Muscle of leg (tissue), 11 donors: ENCODE data around the gene ADGRD1. TPM values are rescaled to one million over a fixed set of nuclear protein-coding genes. Genes with fewer than 3 reads are reported as not detected.

Experiments
- DNase-seq: peaks from one replicate; pipeline ENCODE4 v3.0.0; 2013
- H3K27ac ChIP-seq: one replicate; pipeline ENCODE4 v1.5.1; 2013; ENCODE audit warnings: mild to moderate bottlenecking, low read length, control low read depth
- H3K27me3 ChIP-seq: one replicate; pipeline ENCODE4 v1.6.1; 2013; ENCODE audit warnings: low read length; ENCODE audit not compliant: control insufficient read depth, insufficient read depth
- H3K36me3 ChIP-seq: one replicate; pipeline ENCODE4 v1.6.1; 2013; ENCODE audit warnings: low read length; ENCODE audit not compliant: control insufficient read depth, insufficient read depth
- H3K4me1 ChIP-seq: one replicate; pipeline ENCODE4 v1.6.1; 2013; ENCODE audit warnings: low read length; ENCODE audit not compliant: control insufficient read depth, insufficient read depth
- H3K4me3 ChIP-seq: one replicate; pipeline ENCODE4 v1.5.1; 2013; ENCODE audit warnings: low read length, control low read depth
- H3K9me3 ChIP-seq: replicated peaks from 2 replicates; pipeline ENCODE4 v1.6.1; 2013; ENCODE audit warnings: low read depth, low read length; ENCODE audit not compliant: control insufficient read depth
- WGBS: methylation state at CpG from one replicate; pipeline ENCODE4 v1.1.5; 2013; ENCODE audit warnings: missing lambda C conversion rate; ENCODE audit not compliant: insufficient coverage; 5-methylcytosine and 5-hydroxymethylcytosine counted together
- polyA plus RNA-seq, 8 donors: library from polyadenylated mRNA; unstranded; fragments of 120-200 nt; gene quantifications; one replicate each; pipeline versions ENCODE4 v1.2.1 to v1.2.3, GENCODE V29; 2013; ENCODE audit warnings: inconsistent platforms in 1 of 8, low replicate concordance in 1 of 8; ENCODE audit not compliant: insufficient read length in 8 of 8, insufficient read depth in 1 of 8
- total RNA-seq: library from RNA; stranded (reverse); fragments of 120-200 nt; gene quantifications from one replicate; pipeline ENCODE4 v1.2.4, GENCODE V29; 2013

Gene ADGRD1
- total and polyA plus RNA-seq, 9 donors: 4.9 to 14.7 (median 10.6) TPM

DNA sequence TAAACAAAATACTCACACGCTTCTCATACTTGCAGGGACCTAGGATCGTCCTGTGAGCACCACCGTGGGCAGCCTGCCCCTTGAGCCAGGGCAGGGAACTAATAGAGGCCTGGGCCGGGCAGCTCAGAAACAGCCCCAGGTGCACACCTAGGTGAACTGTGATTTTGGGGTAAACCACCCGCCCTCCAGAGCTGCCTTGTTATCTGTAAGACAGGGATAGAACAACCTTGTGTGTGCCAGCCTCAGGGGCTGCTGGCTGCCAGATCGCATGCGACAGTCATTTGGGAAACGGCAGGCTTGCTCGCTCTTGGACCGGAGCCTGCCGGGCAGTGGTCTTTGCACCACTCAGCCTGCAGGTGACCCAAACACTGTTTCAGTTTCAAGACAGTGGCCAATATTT, 86.8 kb downstream of the ADGRD1 start:
- H3K27ac ChIP-seq: no peak overlapping the region
- H3K9me3 ChIP-seq: no peaks in the 10 kb centered on the region
- peaks cover 8% of the 10 kb centered on the region for H3K4me1 ChIP-seq
- 78% methylated on average over 10 of the region's 11 CpGs for WGBS
- no peaks in the 10 kb centered on the region for H3K36me3 ChIP-seq
- H3K27me3 ChIP-seq: no peaks in the 10 kb centered on the region
- no peak for DNase-seq
- H3K4me3 ChIP-seq: no peak overlapping the region

GRCh38 chr12:131041216-131041967, 87.7 kb downstream of the ADGRD1 start:
- DNase-seq: no peak
- 70% methylated on average over 16 of the region's 20 CpGs for WGBS
- H3K36me3 ChIP-seq: no peaks in the 10 kb centered on the region
- peaks cover 8% of the 10 kb centered on the region for H3K4me1 ChIP-seq
- no peak overlapping the region for H3K4me3 ChIP-seq
- no peaks in the 10 kb centered on the region for H3K27me3 ChIP-seq
- no peaks in the 10 kb centered on the region for H3K9me3 ChIP-seq
- H3K27ac ChIP-seq: no peak overlapping the region

- H3K4me1 ChIP-seq: peaks cover 9% of the 10 kb centered on the region
- H3K4me3 ChIP-seq: no peak overlapping the region
- no peak overlapping the region for H3K27ac ChIP-seq
- 59% methylated on average over 22 of the region's 29 CpGs for WGBS
- DNase-seq: no peak
- no peaks in the 10 kb centered on the region for H3K27me3 ChIP-seq
- no peaks in the 10 kb centered on the region for H3K36me3 ChIP-seq
- no peaks in the 10 kb centered on the region for H3K9me3 ChIP-seq
Measured at GRCh38 chr12:131041968-131042833, 88.5 kb downstream of the ADGRD1 start.

DNA sequence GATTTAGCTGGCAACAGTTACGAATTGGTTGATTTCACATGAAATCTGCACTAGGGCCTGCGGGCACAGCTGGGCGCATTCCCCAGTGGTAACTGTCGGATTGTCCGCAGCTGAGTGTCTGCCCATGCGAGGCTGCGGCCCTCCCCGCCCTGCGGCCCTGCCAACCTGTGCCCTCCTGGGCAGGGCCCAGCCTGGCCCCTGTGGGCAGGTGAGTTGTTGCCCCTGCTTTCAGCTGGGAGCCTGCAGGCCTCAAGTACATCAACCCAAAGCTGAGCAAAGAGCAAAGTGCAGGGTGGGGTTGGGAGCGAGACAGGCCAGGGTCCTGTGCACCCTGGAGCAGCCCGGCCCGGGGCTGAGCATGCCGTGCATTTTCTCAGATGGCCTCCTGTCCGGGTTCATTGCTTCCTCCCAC, 89.1 kb downstream of the ADGRD1 start:
- H3K27me3 ChIP-seq: no peaks in the 10 kb centered on the region

DNA sequence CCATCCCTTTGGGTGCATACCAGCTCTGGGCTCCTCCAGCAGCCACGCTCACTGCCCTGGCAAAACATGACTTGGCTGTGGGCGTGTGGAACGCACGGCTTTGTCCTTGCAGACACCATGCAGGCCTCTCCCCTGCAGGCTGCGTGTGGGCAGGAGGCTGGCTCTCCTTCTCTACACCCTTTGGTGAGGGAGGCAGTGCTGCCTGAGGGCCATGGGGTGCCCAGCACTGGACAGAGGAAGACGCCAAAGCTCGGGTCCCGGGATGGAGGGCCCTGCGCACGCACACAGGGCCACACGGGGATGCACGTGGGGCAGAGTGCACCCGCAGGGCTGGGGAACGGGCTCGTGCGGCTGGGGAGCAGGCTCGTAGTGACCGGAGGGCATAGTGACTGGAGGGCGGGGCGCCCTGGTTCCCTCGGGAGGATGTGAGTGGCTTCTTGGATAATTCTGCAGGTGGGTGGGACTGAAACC, 89.7 kb downstream of the ADGRD1 start:
- 84% methylated on average over 18 of the region's 21 CpGs for WGBS
- DNase-seq: no peak

More for the DNA sequence above, 89.1 kb downstream of the ADGRD1 start:
- H3K36me3 ChIP-seq: no peaks in the 10 kb centered on the region
- H3K9me3 ChIP-seq: no peaks in the 10 kb centered on the region
- no peak for DNase-seq
- no peak overlapping the region for H3K27ac ChIP-seq
- H3K4me1 ChIP-seq: peaks cover 14% of the 10 kb centered on the region
- no peak overlapping the region for H3K4me3 ChIP-seq
- WGBS: 79% methylated on average over 14 of the region's 14 CpGs

DNA sequence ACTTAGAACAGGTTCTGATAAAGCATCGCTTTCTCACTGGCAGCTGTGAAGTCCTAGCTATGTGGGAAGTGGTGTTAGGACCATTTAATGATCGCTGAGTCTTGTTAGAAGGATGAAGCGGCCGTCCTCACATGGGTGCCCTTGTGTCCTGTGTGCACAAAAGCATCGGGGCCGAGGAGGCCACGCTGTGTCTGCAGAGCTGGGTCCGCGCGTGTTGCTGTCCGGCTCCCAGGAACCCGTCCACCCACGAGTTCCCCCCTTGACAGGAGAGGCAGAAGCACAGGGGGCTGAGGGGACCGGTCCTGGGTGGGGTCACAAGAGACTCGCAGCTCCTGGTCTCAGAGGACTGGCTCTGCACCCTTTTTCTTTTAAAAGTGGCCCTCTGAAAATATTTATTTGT, 90.4 kb downstream of the ADGRD1 start:
- Histone ChIP-seq H3K27ac (no peak overlapping the region), H3K4me3 (no peak overlapping the region), H3K4me1 (peaks cover 26% of the 10 kb centered on the region), H3K36me3 (no peaks in the 10 kb centered on the region), H3K9me3 (no peaks in the 10 kb centered on the region), H3K27me3 (no peaks in the 10 kb centered on the region)
- DNase-seq: no peak
- WGBS: 83% methylated on average over 12 of the region's 15 CpGs

More for the DNA sequence above, 89.7 kb downstream of the ADGRD1 start:
- H3K9me3 ChIP-seq: no peaks in the 10 kb centered on the region
- peaks cover 20% of the 10 kb centered on the region for H3K4me1 ChIP-seq
- H3K27me3 ChIP-seq: no peaks in the 10 kb centered on the region
- no peak overlapping the region for H3K27ac ChIP-seq
- H3K4me3 ChIP-seq: no peak overlapping the region
- no peaks in the 10 kb centered on the region for H3K36me3 ChIP-seq

DNA sequence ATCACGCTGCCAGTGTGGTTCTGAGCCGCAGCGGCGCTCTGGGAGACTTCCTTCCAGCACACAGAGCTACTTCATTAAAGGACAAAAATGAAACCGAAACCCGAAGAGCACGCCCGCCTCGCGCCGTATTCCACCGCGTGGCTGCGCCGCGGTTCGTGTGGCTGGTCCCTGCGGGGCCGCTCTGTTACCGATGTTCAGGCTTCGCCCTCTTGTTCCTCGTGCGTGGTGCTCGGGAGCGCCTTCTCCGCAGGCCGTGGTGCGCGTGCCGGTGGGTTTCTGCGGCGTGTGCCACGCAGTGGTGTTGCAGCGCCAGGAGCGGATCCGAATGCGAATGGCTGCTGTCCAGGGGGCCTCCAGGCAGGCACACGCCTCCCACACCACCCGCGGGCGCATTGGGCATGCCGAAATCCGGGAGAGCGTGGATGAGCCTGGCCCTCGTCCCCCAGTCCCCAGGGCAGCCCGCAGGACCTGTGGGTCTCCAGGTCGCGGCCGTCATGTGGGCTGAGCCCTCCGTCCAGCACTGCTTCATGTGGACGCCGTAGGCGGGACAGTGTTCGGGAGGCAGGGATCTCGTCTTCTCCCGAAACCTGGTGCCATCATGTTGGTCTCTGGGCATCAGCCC, 91.2 kb downstream of the ADGRD1 start:
- H3K4me1 ChIP-seq: peaks cover 24% of the 10 kb centered on the region
- 90% methylated on average over 56 of the region's 56 CpGs for WGBS
- no peak for DNase-seq
- H3K27me3 ChIP-seq: no peaks in the 10 kb centered on the region
- H3K4me3 ChIP-seq: no peak overlapping the region
- H3K27ac ChIP-seq: no peak overlapping the region
- H3K36me3 ChIP-seq: no peaks in the 10 kb centered on the region
- no peaks in the 10 kb centered on the region for H3K9me3 ChIP-seq

DNA sequence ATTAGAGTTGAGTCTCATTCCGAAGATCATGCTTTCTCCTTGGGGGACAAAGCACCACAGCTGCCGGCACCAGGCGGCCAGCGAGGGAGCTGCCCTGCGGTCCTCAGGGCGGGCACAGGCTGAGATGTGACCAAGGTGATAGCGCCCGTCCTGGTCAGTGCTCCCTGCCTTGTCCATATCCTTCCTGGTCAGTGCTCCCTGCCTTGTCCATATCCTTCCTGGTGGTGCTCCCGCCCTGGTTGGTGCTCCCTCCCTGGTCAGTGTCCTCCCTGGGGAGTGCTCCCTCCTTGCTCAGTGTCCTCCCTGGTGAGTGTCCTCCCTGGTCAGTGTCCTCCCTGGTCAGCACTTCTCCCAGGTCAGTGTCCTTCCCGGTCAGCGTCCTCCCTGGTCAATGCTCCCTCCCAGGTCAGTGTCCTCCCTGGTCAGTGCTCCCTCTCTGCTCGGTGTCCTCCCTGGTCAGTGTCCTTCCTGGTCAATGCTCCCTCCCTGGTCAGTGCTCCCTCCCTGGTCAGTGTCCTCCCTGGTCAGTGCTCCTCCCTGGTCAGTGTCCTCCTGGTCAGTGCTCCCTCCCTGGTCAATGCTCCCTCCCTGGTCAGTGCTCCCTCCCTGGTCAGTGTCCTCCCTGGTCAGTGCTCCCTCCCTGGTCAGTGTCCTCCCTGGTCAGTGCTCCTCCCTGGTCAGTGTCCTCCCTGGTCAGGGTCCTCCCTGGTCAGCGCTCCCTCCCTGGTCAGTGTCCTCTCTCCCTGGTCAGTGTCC, 92.2 kb downstream of the ADGRD1 start:
- Histone ChIP-seq H3K9me3 (no peaks in the 10 kb centered on the region), H3K27me3 (no peaks in the 10 kb centered on the region), H3K36me3 (no peaks in the 10 kb centered on the region), H3K27ac (no peak overlapping the region), H3K4me3 (no peak overlapping the region), H3K4me1 (peaks cover 24% of the 10 kb centered on the region)
- WGBS: 95% methylated on average over 13 of the region's 13 CpGs
- DNase-seq: no peak

GRCh38 chr12:131046813-131047788, 93.4 kb downstream of the ADGRD1 start:
- no peaks in the 10 kb centered on the region for H3K36me3 ChIP-seq
- peak overlapping the region; percentile 55 for H3K27ac ChIP-seq
- peaks cover 24% of the 10 kb centered on the region for H3K4me1 ChIP-seq
- DNase-seq: peak; percentile 67
- H3K9me3 ChIP-seq: no peaks in the 10 kb centered on the region
- WGBS: 56% methylated on average over 15 of the region's 19 CpGs
- no peaks in the 10 kb centered on the region for H3K27me3 ChIP-seq
- no peak overlapping the region for H3K4me3 ChIP-seq
